Measurements from ENCODE around the gene RIPPLY1. TPM values are rescaled to one million over a fixed set of nuclear protein-coding genes. Genes with fewer than 3 reads are reported as not detected.

The RIPPLY1 gene
- polyA plus RNA-seq, 1 experiment = 0.06 TPM

- Histone ChIP-seq H3K36me3 (ENCODE audit: control insufficient read depth, insufficient read depth, low read length) (no peaks in the 10 kb centered on the region), H3K27me3 (ENCODE audit: control insufficient read depth, insufficient read depth, low read length) (no peaks in the 10 kb centered on the region), H3K4me3 (ENCODE audit: low read depth, low read length) (no peak overlapping the region)
- no peak for TF ChIP-seq CTCF (IDR thresholded peaks at IDR 0.05; ENCODE audit: insufficient read depth, low read depth, low read length)
- ChIA-PET POLR2A (no interaction called here), CTCF (interaction anchor here (3.6 kb wide), 1 partner anchor 9 kb away, joined by 13 read pairs; no protein-coding TSS in a partner anchor)
- DNase-seq (ENCODE audit: low read depth) = no peak
Measured at GRCh38 chrX:106903856-106904528, 851 bp upstream of the RIPPLY1 start.

- no peak for TF ChIP-seq CTCF (IDR thresholded peaks at IDR 0.05; ENCODE audit: insufficient read depth, low read depth, low read length)
- DNase-seq (ENCODE audit: low read depth) = no peak
- H3K27me3 ChIP-seq (ENCODE audit: control insufficient read depth, insufficient read depth, low read length) = no peaks in the 10 kb centered on the region
- H3K4me3 ChIP-seq (ENCODE audit: low read depth, low read length) = no peak overlapping the region
- ChIA-PET POLR2A (no interaction called here), CTCF (interaction anchor here (1.0 to 3.6 kb wide), 2 partner anchors 8 to 13 kb away, joined by 3 to 13 read pairs; no protein-coding TSS in a partner anchor)
- H3K36me3 ChIP-seq (ENCODE audit: control insufficient read depth, insufficient read depth, low read length) = no peaks in the 10 kb centered on the region
Measured at GRCh38 chrX:106902684-106903083, 457 bp downstream of the RIPPLY1 start.

- DNase-seq (ENCODE audit: low read depth) = no peak
- POLR2A ChIA-PET = no interaction called here
- no peaks in the 10 kb centered on the region for H3K27me3 ChIP-seq (ENCODE audit: control insufficient read depth, insufficient read depth, low read length)
- CTCF ChIA-PET = no interaction called here
- TF ChIP-seq CTCF (IDR thresholded peaks at IDR 0.05; ENCODE audit: insufficient read depth, low read depth, low read length) = no peak
- H3K36me3 ChIP-seq (ENCODE audit: control insufficient read depth, insufficient read depth, low read length) = no peaks in the 10 kb centered on the region
- H3K4me3 ChIP-seq (ENCODE audit: low read depth, low read length) = no peak overlapping the region
Measured at GRCh38 chrX:106901781-106902219, 1.3 kb downstream of the RIPPLY1 start.

- ChIA-PET CTCF (no interaction called here), POLR2A (no interaction called here)
- H3K4me3 ChIP-seq (ENCODE audit: low read depth, low read length) = no peak overlapping the region
- no peak for DNase-seq (ENCODE audit: low read depth)
- no peak for TF ChIP-seq CTCF (IDR thresholded peaks at IDR 0.05; ENCODE audit: insufficient read depth, low read depth, low read length)
- no peaks in the 10 kb centered on the region for H3K27me3 ChIP-seq (ENCODE audit: control insufficient read depth, insufficient read depth, low read length)
- H3K36me3 ChIP-seq (ENCODE audit: control insufficient read depth, insufficient read depth, low read length) = no peaks in the 10 kb centered on the region
Measured at GRCh38 chrX:106901341-106901740, 1.8 kb downstream of the RIPPLY1 start.

GRCh38 chrX:106899841-106900240 is 3.3 kb downstream of the RIPPLY1 start:
- ChIA-PET POLR2A (no interaction called here), CTCF (interaction anchor here (1.4 kb wide), 1 partner anchor 50 kb away, joined by 5 read pairs; no protein-coding TSS in a partner anchor)
- no peak for DNase-seq (ENCODE audit: low read depth)

More at GRCh38 chrX:106899841-106900240, 3.3 kb downstream of the RIPPLY1 start:
- Histone ChIP-seq H3K27me3 (ENCODE audit: control insufficient read depth, insufficient read depth, low read length) (no peaks in the 10 kb centered on the region), H3K4me3 (ENCODE audit: low read depth, low read length) (no peak overlapping the region), H3K36me3 (ENCODE audit: control insufficient read depth, insufficient read depth, low read length) (no peaks in the 10 kb centered on the region)
- TF ChIP-seq CTCF (IDR thresholded peaks at IDR 0.05; ENCODE audit: insufficient read depth, low read depth, low read length) = no peak
